HG02938 (cell line): Measurements from ENCODE around the gene CUL9.

Experiments
- ATAC-seq: cut with Tn5 transposase; IDR thresholded peaks from one replicate; pipeline ENCODE4 v1.9.1; 2021; ENCODE audit warnings: mild to moderate bottlenecking, moderate library complexity; ENCODE audit not compliant: unreplicated experiment

The CUL9 gene

DNA sequence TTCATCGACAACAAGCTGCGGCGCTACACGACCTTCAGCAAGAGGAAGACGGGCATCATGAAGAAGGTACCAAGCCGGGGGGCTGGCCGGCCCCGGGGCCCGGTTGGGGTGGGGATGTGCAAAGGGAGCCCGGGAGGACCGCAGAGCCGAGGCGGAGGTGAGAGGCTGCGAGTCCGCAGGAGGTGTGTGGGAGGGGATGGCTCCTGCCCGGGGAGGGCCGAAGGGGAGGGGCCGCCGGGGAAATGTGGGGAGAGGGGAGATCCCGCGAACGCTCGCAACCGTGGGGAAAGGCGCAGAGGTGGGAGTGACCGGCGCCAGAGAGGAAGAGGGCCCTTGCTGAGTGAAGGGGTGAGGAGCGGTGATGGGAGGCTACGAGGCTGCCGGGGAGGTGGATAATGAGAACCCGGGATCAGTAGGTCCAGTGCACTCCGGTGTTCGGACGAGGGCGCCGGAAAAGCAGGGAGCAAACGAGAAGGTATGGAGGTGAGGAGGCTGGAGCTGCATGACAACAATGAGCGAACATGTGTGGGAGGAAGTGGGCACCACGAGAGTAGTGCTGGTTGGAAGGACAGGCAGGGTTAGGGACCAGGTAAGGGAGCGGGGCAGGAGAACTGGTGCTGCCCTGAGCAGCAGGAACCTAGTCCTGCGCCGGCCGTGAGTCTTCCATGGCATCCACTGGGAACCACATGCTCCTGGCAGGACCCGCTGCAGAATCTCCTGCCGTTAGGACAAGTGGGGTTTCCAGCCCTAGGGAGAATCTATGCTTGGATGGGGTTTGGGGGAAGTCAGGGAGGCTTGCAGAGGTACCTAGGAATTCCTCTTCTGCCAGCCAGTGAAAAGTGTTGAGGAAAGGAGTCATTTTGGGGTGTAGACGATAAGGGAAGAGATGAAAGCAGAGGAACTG lies 9.6 kb upstream of the CUL9 start:
- ATAC-seq = no peak

DNA sequence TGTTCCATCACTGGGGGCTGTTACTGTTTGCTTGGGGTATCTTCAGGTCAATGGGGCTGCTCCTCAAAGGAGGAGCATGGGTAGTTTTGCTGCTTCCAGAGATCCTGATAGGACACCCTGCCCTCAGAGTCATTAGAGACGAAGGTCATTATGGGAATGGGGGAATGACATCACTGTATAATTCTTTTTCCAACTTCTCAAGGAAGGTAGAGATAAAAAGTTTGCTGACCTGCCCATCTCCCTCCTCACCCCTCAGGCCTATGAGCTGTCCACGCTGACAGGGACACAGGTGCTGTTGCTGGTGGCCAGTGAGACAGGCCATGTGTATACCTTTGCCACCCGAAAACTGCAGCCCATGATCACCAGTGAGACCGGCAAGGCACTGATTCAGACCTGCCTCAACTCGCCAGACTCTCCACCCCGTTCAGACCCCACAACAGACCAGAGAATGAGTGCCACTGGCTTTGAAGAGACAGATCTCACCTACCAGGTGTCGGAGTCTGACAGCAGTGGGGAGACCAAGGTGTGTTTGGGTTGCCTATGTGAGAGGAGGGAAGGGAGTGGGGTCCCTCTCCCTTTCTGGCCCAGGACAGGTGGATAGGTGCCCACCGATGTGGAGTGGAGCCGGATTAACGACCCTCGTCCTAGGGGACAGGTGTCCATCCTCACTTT lies 8.3 kb upstream of the CUL9 start:
- no peak for ATAC-seq

DNA sequence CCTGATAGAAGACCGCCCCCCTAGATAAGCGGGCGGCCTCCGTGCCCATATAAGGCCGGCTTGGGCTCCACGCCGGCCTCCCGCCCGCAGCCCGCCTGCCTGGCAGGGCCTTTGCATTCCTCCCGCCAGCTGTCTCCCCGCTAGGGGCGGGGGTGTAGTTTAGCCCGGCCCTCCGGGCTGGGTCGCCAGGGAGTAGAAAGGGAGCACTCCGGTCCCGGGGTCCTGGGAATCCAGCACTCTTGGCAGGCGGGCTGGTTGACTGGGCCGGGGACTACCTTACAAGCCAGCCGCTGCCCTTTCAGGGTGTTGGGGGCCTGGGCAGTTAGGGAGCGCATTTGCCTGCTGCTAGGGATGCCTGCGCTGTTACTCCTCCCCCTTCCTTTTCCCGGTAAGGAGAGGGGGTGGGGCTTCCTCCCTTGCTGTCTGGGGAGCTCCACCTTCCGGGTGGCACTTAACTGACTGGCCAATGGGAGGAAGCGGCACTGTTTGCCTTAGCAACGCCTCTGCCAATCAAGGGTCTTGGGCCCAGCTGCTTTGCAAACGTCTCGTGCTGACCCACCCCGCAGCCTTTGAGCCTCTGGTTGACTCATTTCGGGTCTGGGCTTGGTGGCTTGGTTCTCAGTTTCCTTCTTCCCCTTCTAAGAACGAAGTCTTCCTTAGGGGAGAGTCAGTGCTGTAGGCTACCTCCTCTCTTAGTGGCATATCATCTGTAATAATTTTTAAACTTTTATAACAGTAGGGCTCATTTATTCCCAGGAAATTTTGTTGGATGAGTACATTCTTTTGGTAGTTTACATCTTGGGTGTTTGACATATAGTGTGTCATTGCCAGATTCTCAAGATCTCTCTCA lies 7.5 kb upstream of the CUL9 start:
- peak; percentile 69 for ATAC-seq

DNA sequence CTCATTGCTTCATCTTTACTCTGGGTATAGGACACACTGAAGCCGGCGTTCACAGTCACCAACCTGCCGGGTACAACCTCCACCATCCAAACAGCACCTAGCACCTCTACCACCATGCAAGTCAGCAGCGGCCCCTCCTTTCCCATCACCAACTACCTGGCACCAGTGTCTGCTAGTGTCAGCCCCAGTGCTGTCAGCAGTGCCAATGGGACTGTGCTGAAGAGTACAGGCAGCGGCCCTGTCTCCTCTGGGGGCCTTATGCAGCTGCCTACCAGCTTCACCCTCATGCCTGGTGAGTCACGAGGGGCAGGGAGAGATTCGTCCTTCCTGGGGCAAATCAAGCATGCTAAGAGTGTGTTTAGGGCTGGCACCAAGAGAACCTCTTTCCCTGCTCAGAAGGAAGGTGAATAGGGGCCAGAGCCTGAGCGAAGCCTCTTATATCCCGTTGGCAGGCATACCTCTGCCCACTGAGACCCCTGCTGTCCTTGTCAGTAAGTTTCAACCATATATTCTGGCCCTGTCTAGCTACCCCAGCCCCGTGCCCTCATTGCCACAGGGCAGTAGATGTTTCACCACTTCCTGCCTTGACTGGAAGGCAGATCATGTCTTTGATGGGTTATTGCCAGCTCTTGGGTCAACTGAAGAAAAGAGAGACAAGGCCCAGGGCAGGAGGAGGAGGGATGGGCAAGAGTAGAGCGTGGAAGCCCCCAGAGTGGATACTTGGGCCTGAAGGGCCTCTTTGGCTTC lies 6.1 kb upstream of the CUL9 start:
- no peak for ATAC-seq

DNA sequence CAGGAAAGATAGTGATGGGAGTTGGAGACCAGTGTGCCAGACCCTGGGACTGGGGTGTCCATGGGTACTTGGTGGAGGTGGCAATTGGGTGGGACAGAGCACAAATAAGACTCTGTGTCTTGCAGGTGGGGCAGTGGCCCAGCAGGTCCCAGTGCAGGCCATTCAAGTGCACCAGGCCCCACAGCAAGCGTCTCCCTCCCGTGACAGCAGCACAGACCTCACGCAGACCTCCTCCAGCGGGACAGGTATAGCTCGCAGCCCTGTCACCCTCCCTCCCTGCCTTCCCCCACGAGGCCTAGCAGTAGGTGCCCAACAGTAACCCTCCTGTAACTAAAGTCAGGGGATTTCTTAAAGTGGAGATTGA lies 5.6 kb upstream of the CUL9 start:
- no peak for ATAC-seq

DNA sequence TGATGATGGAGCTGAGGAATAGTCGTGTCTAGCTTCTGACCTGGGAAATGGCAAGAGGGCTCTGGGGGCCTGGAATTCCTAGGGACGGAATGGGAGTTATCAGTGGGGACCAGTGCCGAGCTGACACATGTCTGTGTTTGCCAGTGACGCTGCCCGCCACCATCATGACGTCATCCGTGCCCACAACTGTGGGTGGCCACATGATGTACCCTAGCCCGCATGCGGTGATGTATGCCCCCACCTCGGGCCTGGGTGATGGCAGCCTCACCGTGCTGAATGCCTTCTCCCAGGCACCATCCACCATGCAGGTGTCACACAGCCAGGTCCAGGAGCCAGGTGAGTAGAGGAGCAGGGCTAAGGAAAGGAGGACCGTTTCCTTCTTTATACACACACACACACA lies 3.8 kb upstream of the CUL9 start:
- no peak for ATAC-seq

DNA sequence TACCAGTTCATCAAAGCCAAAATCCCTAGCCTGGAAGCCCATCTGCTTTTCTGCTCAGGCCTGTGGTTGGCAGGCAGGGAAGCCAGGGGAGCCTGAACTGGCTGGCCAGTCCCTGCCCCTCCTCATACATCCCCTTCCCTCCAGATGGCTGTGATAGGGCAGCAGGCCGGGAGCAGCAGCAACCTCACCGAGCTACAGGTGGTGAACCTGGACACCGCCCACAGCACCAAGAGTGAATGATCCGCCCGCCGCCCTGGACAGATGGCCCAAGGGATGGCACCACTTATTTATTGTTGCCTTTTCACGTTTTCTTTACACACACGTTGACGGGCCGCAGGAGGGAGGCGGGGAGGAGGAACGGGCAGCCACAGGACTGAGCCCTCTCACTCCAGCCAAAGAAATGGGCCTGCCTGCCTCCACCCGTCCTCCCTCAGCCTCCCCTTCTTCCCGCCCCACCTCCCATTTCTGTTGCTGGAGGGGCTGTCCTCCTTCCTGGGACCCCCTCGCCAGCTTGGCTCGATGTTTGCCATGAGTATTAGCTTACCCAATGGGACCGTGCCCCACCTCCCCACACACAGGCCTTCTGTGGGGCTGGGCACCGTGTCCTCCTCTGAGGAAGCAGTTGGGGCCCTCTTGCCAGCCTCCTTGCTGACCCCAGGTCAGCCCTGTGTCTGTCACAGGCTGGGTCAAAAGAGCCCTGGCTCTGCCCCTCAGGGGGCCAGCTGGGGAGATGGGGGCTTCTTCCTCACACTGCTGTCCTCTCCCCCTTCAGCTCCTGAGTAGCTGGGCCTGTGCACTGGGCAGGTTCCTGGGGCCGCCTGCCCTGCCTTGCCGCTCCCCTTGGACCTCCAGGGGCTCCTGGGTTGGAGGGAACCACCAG lies 2.8 kb upstream of the CUL9 start:
- ATAC-seq = no peak

DNA sequence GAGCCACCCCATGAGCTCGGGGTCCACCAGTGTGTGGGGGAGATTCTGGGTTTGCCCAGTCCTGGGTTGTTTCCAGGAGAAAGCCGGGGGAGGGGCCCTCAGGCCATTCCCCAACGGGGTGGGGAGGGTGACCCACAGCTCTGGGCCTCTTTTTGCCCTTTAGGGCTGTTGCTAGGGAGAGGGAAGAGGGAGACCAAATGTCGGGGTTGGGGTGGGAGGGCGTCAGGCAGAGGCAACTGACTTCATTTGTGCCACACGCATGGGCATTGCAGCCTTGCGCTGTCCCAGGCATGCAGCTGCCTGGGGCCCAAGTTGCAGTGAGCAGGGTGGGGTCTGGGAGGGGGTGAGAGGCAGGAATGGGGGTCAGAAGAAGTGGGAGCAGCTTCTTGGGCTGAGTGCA lies 1.9 kb upstream of the CUL9 start:
- ATAC-seq = no peak

DNA sequence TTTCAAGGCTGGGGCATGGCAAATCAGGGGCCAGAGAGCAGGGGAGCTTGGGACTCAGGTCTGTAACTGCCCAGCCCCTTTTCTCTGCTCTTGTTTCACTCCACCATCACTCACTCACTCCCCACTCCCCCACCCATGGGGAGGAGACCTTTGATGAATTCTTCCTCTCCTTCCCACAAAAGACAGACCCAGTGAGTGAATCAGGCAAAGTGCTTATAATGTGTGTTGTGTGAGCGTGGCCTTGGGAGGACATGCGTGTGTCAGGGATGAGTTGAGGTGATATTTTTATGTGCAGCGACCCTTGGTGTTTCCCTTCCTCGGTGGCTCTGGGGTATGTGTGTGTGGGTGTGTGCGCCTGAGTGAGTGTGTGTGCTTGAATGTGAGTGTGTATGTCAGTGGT lies 1.0 kb upstream of the CUL9 start:
- ATAC-seq = no peak

DNA sequence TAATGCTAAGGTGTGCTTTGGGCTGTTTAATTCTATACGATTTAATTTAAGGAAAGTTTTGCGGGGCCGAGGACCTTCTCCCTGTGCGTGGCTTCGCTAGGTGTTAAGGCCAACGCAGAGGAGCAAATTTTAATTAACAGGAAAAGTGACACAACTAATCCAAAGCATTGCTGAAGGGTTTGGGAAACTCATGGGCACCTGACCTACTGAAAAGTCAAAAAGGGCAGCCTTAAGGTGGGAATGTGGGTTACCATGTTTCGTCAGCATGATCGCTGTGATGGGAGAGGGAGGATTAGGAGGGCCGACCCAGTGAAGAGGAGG lies 415 bp upstream of the CUL9 start:
- no peak for ATAC-seq

DNA sequence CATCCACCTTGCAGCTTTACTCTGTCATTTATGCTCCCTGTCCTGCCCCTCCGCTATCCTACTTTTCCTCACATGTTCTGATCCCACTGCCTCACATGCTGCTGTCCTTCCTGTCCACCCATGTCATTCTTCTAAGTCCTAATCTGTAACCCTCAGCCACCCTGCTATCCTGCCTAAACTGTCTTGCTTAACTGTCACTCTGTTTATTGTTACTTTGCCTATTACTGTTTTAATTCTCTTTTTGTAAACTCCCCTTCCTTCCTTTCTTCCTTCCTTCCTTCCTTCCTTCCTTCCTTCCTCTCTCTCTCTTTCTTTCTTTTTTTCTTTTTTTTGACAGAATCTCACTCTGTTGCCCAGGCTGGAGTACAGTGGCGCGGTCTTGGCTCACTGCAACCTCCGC lies 1.4 kb downstream of the CUL9 start:
- no peak for ATAC-seq

DNA sequence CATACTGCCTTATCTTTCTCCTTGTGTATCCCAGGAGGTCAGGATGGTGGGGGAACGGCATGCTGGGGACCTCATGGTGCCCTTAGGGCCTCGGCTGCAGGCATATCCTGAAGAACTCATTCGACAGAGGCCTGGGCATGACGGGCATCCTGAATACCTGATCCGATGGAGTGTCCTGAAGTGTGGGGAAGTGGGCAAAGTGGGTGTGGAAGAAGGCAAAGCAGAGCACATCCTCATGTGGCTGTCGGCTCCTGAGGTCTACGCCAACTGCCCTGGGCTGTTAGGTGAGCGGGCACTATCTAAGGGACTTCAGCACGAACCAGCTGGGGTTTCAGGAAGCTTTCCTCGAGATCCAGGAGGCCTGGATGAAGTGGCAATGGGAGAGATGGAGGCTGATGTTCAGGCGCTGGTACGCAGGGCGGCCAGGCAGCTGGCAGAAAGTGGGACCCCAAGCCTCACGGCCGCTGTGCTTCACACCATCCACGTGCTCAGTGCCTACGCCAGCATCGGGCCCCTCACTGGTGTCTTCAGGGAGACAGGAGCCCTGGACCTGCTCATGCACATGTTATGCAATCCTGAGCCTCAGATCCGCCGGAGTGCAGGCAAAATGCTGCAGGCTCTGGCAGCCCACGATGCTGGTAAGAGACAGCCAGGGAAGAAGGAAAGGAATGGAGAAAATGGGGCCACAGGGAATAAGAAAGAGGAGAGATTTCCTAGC lies 2.4 kb downstream of the CUL9 start:
- ATAC-seq = no peak

DNA sequence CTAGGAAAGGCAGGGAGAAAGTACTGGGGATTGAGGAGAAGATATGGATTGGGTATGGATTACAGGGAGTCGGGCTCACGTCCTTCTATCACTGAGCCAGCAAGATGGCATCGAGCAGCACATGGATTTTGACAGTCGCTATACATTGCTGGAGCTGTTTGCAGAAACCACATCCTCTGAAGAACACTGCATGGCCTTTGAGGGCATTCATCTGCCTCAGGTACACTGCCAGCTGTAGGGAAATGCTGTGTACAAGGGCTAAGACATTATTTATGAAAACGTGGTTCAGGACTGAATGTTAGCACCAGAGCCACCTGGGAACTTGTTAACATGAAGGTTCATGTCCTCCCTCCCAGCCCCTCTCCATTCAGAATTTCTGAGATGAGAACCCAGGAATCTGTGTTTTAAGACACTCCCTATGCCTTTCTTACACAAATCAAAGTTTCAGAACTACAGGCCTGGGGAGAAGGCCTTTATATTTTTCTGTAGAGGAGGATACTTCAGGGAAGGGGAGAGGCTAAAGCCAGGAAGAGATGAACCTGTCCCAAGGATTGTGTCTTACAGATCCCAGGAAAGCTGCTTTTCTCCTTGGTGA lies 3.5 kb downstream of the CUL9 start:
- no peak for ATAC-seq

DNA sequence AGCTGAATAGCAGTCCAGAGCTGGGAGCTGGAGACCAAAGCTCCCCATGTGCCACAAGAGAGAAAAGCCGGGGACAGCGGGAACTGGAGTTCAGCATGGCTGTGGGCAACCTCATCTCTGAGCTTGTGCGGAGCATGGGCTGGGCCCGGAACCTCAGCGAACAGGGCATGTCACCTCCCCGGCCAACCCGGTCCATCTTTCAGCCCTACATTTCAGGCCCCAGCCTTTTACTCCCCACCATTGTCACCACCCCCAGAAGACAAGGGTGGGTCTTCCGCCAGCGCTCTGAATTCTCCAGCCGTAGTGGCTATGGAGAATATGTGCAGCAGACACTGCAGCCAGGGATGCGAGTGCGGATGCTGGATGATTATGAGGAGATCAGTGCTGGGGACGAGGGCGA lies 4.0 kb downstream of the CUL9 start:
- no peak for ATAC-seq

DNA sequence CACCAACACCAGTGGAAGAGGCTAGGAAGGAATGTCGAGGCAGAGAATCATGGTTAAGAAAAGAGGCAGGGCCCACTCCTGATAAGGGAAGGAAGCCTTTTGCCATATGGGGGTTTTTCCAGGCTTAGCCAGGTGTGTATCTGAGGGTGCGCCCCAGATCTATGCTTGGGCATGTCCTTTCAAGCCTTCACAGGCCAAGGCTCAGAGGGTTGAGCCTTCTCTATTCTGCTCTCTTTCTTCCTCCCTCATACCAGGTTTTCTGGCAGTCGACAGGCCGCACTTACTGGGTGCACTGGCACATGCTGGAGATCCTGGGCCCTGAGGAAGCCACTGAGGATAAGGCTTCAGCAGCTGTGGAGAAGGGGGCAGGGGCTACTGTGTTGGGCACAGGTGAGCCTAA lies 4.7 kb downstream of the CUL9 start:
- no peak for ATAC-seq

DNA sequence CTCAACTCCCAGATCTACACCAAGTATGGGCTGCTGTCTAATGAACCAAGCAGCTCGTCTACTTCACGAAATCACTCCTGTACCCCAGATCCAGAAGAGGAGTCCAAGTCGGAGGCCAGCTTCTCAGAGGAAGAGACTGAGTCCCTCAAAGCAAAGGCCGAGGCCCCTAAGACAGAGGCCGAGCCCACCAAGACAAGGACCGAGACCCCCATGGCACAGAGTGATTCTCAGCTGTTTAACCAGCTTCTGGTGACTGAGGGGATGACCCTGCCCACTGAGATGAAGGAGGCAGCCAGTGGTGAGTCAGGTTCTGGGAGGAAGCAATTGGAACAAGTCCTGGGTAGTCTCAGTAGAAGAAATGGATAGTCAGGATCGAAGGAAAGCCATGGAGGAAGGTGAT lies 5.8 kb downstream of the CUL9 start:
- no peak for ATAC-seq

DNA sequence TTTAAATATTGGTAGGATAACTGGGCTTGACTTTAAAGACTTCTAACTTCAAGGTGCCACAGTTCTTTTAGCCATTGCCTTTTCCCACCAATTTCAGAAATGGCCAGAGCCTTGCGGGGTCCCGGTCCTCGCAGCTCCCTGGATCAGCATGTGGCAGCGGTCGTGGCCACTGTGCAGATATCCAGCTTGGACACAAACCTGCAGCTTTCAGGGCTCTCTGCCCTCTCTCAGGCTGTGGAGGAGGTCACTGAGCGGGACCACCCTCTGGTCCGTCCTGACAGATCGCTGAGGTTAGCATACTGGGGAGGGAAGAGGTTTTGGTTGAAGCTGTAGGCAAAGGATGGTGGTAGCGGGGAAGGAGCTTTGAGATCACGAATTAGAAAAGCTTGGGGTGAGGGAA lies 6.4 kb downstream of the CUL9 start:
- no peak for ATAC-seq

DNA sequence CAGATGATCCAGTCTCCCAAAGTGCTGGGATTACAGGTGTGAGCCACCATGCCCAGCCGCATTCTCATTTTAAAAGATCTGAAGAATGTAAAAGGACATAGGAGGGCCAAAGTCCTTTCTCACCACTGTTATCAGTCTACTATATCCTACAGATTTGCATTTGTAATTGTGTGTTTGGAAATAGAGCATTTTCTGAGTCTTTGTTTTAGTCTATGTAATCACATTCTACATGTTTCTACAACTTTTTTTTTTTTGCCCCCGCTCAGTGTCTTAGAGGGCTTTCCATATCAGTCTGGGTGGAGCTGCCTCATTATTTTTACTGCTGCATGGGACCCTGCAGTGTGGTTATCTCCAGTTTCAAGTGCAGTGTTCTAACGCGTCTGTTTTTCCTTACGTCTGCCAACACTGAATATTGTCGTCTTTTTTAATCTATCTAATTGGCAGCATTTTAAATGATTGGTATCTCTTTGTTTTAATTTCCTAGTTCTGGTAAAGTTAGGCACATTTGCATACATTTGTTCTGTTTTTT lies 7.8 kb downstream of the CUL9 start:
- ATAC-seq = no peak

DNA sequence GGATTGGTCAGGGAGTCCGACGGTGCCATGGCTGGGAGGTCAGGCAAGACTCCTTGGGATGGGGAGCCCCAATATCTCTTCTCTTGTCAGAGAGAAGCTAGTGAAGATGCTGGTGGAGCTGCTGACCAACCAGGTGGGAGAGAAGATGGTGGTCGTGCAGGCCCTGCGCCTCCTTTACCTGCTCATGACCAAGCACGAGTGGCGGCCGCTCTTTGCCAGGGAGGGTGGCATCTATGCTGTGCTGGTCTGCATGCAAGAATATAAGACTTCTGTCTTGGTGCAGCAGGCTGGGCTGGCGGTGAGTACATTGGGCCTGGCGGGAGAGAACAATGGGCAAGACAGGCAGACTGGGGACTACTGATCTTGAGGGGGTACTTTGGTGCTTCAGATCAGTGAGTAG lies 10.9 kb downstream of the CUL9 start:
- no peak for ATAC-seq
